Liver (tissue), 9 donors: ENCODE results near the gene SPTB. TPM values are rescaled to one million over a fixed set of nuclear protein-coding genes. Genes with fewer than 3 reads are reported as not detected.

ENCODE experiments used
- DNase-seq: peaks from one replicate; pipeline ENCODE4 v3.0.0-alpha.2; 2017; ENCODE audit warnings: low spot score
- H3K27ac ChIP-seq, 2 donors: one replicate each; pipeline ENCODE4 v1.7.0; 2013; ENCODE audit warnings: inconsistent platforms in 2 of 2, low read length in 2 of 2, control low read depth in 1 of 2, low read depth in 1 of 2, mild to moderate bottlenecking in 1 of 2
- H3K27me3 ChIP-seq, 4 donors: one replicate each; pipeline versions ENCODE4 v1.6.1 to v1.7.0; 2013; ENCODE audit warnings: low read length in 3 of 4, inconsistent platforms in 1 of 4, mild to moderate bottlenecking in 1 of 4, moderate library complexity in 1 of 4; ENCODE audit not compliant: control insufficient read depth in 4 of 4, insufficient read depth in 4 of 4
- H3K36me3 ChIP-seq, 4 donors: one replicate each; pipeline versions ENCODE4 v1.6.1 to v1.7.0; 2013; ENCODE audit warnings: low read length in 3 of 4, mild to moderate bottlenecking in 3 of 4, low read depth in 1 of 4, moderate library complexity in 1 of 4; ENCODE audit not compliant: control insufficient read depth in 4 of 4, insufficient read depth in 3 of 4
- H3K4me1 ChIP-seq, 4 donors: one replicate each; pipeline versions ENCODE4 v1.6.1 to v1.7.0; 2013; ENCODE audit warnings: low read length in 3 of 4, mild to moderate bottlenecking in 3 of 4, moderate library complexity in 1 of 4; ENCODE audit not compliant: control insufficient read depth in 4 of 4, insufficient read depth in 4 of 4
- H3K4me3 ChIP-seq, 3 donors: one replicate each; pipeline versions ENCODE4 v1.6.1 to v1.7.0; 2013; ENCODE audit warnings: low read length in 3 of 3, control low read depth in 1 of 3, low read depth in 1 of 3, mild to moderate bottlenecking in 1 of 3
- H3K9ac ChIP-seq, 2 donors: one replicate each; pipeline ENCODE4 v1.7.0; 2013; ENCODE audit warnings: low read length in 2 of 2, mild to moderate bottlenecking in 2 of 2, moderate library complexity in 2 of 2, control low read depth in 1 of 2, low read depth in 1 of 2
- H3K9me3 ChIP-seq, 4 donors: one replicate each; pipeline versions ENCODE4 v1.6.1 to v1.7.0; 2013; ENCODE audit warnings: low read length in 3 of 4; ENCODE audit not compliant: control insufficient read depth in 4 of 4
- EGR1 ChIP-seq, 2 donors: IDR thresholded peaks; 2 replicates each; pipeline ENCODE4 v1.6.1; 2016 to 2018; ENCODE audit warnings: antibody characterized with exemption in 2 of 2, low read depth in 2 of 2
- FOXA2 ChIP-seq: IDR thresholded peaks from 2 replicates; pipeline ENCODE4 v1.6.1; 2016; ENCODE audit warnings: antibody characterized with exemption
- GABPA ChIP-seq, 2 donors: IDR thresholded peaks in 1 of 2; conservative IDR thresholded peaks in 1 of 2; 2 replicates each; pipeline ENCODE4 v1.6.1; 2016; ENCODE audit warnings: antibody characterized with exemption in 2 of 2, mild to moderate bottlenecking in 1 of 2, moderate library complexity in 1 of 2
- HNF4A ChIP-seq, 2 donors: conservative IDR thresholded peaks; 2 replicates each; pipeline ENCODE4 v1.6.1; 2016; ENCODE audit warnings: antibody characterized with exemption in 2 of 2, mild to moderate bottlenecking in 2 of 2
- HNF4G ChIP-seq: IDR thresholded peaks from 2 replicates; pipeline ENCODE4 v1.6.1; 2016; ENCODE audit warnings: antibody characterized with exemption
- JUND ChIP-seq, 2 donors: IDR thresholded peaks; 2 replicates each; pipeline ENCODE4 v1.6.1; 2016; ENCODE audit warnings: antibody characterized with exemption in 2 of 2
- NR2F2 ChIP-seq: IDR thresholded peaks from 2 replicates; pipeline ENCODE4 v1.6.1; 2016; ENCODE audit warnings: antibody characterized with exemption
- RAD21 ChIP-seq, 2 donors: IDR thresholded peaks; 2 replicates each; pipeline ENCODE4 v1.6.1; 2016; ENCODE audit warnings: antibody characterized with exemption in 2 of 2, mild to moderate bottlenecking in 2 of 2
- RXRA ChIP-seq, 2 donors: IDR thresholded peaks; 2 replicates each; pipeline ENCODE4 v1.6.1; 2017 to 2018; ENCODE audit warnings: antibody characterized with exemption in 2 of 2, mild to moderate bottlenecking in 1 of 2
- SP1 ChIP-seq: IDR thresholded peaks from 2 replicates; pipeline ENCODE4 v1.6.1; 2018; ENCODE audit warnings: antibody characterized with exemption, mild to moderate bottlenecking
- TAF1 ChIP-seq: conservative IDR thresholded peaks from 2 replicates; pipeline ENCODE4 v1.6.1; 2016; ENCODE audit warnings: antibody characterized with exemption, mild to moderate bottlenecking
- YY1 ChIP-seq: IDR thresholded peaks from 2 replicates; pipeline ENCODE4 v1.6.1; 2016; ENCODE audit warnings: antibody characterized with exemption, mild to moderate bottlenecking
- WGBS: extraction: QIAGEN DNeasy Blood & Tissue Kit; methylation state at CpG from one replicate; pipeline ENCODE4 v1.1.7; 2013; 5-methylcytosine and 5-hydroxymethylcytosine counted together
- polyA plus RNA-seq, 2 donors: library from polyadenylated mRNA; stranded (reverse) in 1 of 2; unstranded in 1 of 2; fragments of 200-250 nt in 1 of 2; fragments of >200 nt in 1 of 2; fragmentation: Nextera tagmentation in 1 of 2; extraction: Ambion mirVana in 1 of 2; gene quantifications; one replicate each; pipeline versions ENCODE4 v1.2.1 to v1.2.3, GENCODE V29; 2013 to 2015
- total RNA-seq, 2 donors: library from RNA; depleted of rRNA; stranded (reverse); fragments of >200 nt; gene quantifications; one replicate each; pipeline ENCODE4 v1.2.3, GENCODE V29; 2014
- TF ChIP-seq, protein P1 (sequence below): IDR thresholded peaks from 2 replicates; pipeline ENCODE4 v1.6.1; 2016; ENCODE audit warnings: antibody characterized with exemption, mild to moderate bottlenecking
- TF ChIP-seq, protein P2 (sequence below): fragments of 150-350 bp; IDR thresholded peaks from 2 replicates; pipeline ENCODE4 v1.5.1; 2017; ENCODE audit warnings: improper control_type of control experiment, low read depth, low read length; ENCODE audit not compliant: missing input control
- TF ChIP-seq, protein P3 (sequence below): IDR thresholded peaks from 2 replicates; pipeline ENCODE4 v1.6.1; 2016; ENCODE audit warnings: antibody characterized with exemption
- TF ChIP-seq, protein P4 (sequence below): IDR thresholded peaks from 2 replicates; pipeline ENCODE4 v1.6.1; 2016; ENCODE audit warnings: antibody characterized with exemption
- TF ChIP-seq, protein P5 (sequence below): IDR thresholded peaks from 2 replicates; pipeline ENCODE4 v1.6.1; 2016; ENCODE audit warnings: antibody characterized with exemption
- donor health status: healthy.
- donor health status: healthy.
- donor health status: healthy.
- donor health status: healthy.
- donor health status: healthy.

The SPTB gene
- total and polyA plus RNA-seq, 4 donors = 0.12 to 332 (median 0.26) TPM

DNA sequence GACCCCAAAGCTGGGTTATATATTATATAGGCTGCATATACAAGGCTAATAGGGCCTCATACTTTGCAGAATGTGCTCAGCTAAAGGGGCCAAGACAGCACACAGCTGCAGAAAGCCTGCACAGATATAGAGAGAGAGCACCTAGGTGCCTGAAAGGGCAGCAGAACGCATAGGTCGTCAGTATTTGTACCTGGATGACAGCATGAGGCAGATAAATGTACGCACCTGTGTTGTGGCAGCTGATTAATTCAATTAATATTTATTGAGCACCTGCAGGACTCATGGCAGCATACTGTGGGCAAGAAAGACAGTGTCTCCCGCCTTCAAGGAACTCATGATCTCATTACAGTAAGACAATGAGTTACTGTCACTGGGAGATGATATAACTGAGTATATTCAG, 33.4 kb downstream of the SPTB start:
- TF ChIP-seq JUND (IDR thresholded peaks at IDR 0.05) = no peak
- TF ChIP-seq, protein P1, sequence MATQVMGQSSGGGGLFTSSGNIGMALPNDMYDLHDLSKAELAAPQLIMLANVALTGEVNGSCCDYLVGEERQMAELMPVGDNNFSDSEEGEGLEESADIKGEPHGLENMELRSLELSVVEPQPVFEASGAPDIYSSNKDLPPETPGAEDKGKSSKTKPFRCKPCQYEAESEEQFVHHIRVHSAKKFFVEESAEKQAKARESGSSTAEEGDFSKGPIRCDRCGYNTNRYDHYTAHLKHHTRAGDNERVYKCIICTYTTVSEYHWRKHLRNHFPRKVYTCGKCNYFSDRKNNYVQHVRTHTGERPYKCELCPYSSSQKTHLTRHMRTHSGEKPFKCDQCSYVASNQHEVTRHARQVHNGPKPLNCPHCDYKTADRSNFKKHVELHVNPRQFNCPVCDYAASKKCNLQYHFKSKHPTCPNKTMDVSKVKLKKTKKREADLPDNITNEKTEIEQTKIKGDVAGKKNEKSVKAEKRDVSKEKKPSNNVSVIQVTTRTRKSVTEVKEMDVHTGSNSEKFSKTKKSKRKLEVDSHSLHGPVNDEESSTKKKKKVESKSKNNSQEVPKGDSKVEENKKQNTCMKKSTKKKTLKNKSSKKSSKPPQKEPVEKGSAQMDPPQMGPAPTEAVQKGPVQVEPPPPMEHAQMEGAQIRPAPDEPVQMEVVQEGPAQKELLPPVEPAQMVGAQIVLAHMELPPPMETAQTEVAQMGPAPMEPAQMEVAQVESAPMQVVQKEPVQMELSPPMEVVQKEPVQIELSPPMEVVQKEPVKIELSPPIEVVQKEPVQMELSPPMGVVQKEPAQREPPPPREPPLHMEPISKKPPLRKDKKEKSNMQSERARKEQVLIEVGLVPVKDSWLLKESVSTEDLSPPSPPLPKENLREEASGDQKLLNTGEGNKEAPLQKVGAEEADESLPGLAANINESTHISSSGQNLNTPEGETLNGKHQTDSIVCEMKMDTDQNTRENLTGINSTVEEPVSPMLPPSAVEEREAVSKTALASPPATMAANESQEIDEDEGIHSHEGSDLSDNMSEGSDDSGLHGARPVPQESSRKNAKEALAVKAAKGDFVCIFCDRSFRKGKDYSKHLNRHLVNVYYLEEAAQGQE = no peak
- no peak for TF ChIP-seq RXRA (IDR thresholded peaks at IDR 0.05)
- TF ChIP-seq GABPA (IDR thresholded peaks at IDR 0.05 in 1 of 2, conservative IDR thresholded peaks at IDR 0.05 in 1 of 2) = no peak
- no peak for TF ChIP-seq TAF1
- TF ChIP-seq RAD21 (IDR thresholded peaks at IDR 0.05) = no peak
- TF ChIP-seq, protein P2, sequence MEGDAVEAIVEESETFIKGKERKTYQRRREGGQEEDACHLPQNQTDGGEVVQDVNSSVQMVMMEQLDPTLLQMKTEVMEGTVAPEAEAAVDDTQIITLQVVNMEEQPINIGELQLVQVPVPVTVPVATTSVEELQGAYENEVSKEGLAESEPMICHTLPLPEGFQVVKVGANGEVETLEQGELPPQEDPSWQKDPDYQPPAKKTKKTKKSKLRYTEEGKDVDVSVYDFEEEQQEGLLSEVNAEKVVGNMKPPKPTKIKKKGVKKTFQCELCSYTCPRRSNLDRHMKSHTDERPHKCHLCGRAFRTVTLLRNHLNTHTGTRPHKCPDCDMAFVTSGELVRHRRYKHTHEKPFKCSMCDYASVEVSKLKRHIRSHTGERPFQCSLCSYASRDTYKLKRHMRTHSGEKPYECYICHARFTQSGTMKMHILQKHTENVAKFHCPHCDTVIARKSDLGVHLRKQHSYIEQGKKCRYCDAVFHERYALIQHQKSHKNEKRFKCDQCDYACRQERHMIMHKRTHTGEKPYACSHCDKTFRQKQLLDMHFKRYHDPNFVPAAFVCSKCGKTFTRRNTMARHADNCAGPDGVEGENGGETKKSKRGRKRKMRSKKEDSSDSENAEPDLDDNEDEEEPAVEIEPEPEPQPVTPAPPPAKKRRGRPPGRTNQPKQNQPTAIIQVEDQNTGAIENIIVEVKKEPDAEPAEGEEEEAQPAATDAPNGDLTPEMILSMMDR = no peak
- TF ChIP-seq HNF4G = no peak
- no peak for TF ChIP-seq FOXA2
- no peak for TF ChIP-seq HNF4A (conservative IDR thresholded peaks at IDR 0.05)
- TF ChIP-seq NR2F2 = no peak
- TF ChIP-seq SP1 = no peak
- TF ChIP-seq, protein P3, sequence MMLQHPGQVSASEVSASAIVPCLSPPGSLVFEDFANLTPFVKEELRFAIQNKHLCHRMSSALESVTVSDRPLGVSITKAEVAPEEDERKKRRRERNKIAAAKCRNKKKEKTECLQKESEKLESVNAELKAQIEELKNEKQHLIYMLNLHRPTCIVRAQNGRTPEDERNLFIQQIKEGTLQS = no peak
- TF ChIP-seq YY1 = no peak
- TF ChIP-seq EGR1 (IDR thresholded peaks at IDR 0.05; ENCODE audit: low read depth in 2 of 2) = no peak
- TF ChIP-seq, protein P4, sequence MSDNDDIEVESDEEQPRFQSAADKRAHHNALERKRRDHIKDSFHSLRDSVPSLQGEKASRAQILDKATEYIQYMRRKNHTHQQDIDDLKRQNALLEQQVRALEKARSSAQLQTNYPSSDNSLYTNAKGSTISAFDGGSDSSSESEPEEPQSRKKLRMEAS = no peak
- TF ChIP-seq, protein P5, sequence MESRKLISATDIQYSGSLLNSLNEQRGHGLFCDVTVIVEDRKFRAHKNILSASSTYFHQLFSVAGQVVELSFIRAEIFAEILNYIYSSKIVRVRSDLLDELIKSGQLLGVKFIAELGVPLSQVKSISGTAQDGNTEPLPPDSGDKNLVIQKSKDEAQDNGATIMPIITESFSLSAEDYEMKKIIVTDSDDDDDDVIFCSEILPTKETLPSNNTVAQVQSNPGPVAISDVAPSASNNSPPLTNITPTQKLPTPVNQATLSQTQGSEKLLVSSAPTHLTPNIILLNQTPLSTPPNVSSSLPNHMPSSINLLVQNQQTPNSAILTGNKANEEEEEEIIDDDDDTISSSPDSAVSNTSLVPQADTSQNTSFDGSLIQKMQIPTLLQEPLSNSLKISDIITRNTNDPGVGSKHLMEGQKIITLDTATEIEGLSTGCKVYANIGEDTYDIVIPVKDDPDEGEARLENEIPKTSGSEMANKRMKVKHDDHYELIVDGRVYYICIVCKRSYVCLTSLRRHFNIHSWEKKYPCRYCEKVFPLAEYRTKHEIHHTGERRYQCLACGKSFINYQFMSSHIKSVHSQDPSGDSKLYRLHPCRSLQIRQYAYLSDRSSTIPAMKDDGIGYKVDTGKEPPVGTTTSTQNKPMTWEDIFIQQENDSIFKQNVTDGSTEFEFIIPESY = no peak
- Histone ChIP-seq H3K27ac (no peak overlapping the region), H3K9me3 (no peaks in the 10 kb centered on the region), H3K36me3 (no peaks in the 10 kb centered on the region), H3K27me3 (peaks cover 0 to 8% (median 0%) of the 10 kb centered on the region in 4 donors), H3K9ac (no peak overlapping the region), H3K4me1 (no peaks in the 10 kb centered on the region), H3K4me3 (no peak overlapping the region)
- WGBS = 78% methylated on average over 4 of the region's 4 CpGs
- no peak for DNase-seq

DNA sequence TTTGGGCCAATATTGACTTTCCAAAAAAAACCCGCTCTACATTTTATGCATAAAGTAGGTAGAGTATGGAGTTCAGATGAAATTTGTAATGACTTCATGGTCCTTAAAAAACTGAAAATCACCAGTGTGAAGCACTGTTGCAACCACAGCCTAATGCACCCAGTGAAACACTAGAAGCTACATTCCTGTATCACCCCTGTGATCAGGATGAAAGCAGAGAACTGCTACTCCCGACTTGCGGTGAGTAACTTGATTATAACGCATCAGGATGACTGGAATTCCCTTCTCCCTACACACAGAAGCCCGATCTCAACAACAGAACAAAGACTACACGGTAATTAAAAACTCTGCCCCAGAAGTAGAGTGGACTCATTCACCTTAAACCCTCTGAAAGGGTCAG, 33.8 kb downstream of the SPTB start:
- H3K9ac ChIP-seq = no peak overlapping the region
- peaks cover 0 to 6% (median 0%) of the 10 kb centered on the region in 4 donors for H3K27me3 ChIP-seq
- no peak for DNase-seq

More for the DNA sequence above, 33.8 kb downstream of the SPTB start:
- Histone ChIP-seq H3K36me3 (no peaks in the 10 kb centered on the region), H3K9me3 (no peaks in the 10 kb centered on the region), H3K4me3 (no peak overlapping the region), H3K4me1 (no peaks in the 10 kb centered on the region), H3K27ac (no peak overlapping the region)
- TF ChIP-seq HNF4G = no peak
- no peak for TF ChIP-seq JUND (IDR thresholded peaks at IDR 0.05)
- TF ChIP-seq EGR1 (IDR thresholded peaks at IDR 0.05; ENCODE audit: low read depth in 2 of 2) = no peak
- no peak for TF ChIP-seq NR2F2
- TF ChIP-seq SP1 = no peak
- no peak for TF ChIP-seq TAF1
- TF ChIP-seq, protein P3 = no peak
- TF ChIP-seq FOXA2 = no peak
- no peak for TF ChIP-seq RXRA (IDR thresholded peaks at IDR 0.05)
- TF ChIP-seq GABPA (IDR thresholded peaks at IDR 0.05 in 1 of 2, conservative IDR thresholded peaks at IDR 0.05 in 1 of 2) = no peak
- 57% methylated on average over 6 of the region's 6 CpGs for WGBS
